HG03469 (cell line): ENCODE results near the gene CD82.
A peak's percentile ranks its signal among the peaks of the same experiment; 100 is the strongest.
"Not testable (repeated sequence)": the region's sequence is repeated elsewhere in the genome, so short reads cannot be mapped to it uniquely, and the experiment has no call there.

ENCODE experiments used
- ATAC-seq: cut with Tn5 transposase; IDR thresholded peaks from one replicate; pipeline ENCODE4 v1.9.1; 2021; ENCODE audit warnings: mild to moderate bottlenecking, moderate library complexity, moderate number of reproducible peaks; ENCODE audit not compliant: unreplicated experiment

The CD82 gene

GRCh38 chr11:44533921-44534711 lies 31.3 kb upstream of the CD82 start:
- ATAC-seq, result no peak

DNA sequence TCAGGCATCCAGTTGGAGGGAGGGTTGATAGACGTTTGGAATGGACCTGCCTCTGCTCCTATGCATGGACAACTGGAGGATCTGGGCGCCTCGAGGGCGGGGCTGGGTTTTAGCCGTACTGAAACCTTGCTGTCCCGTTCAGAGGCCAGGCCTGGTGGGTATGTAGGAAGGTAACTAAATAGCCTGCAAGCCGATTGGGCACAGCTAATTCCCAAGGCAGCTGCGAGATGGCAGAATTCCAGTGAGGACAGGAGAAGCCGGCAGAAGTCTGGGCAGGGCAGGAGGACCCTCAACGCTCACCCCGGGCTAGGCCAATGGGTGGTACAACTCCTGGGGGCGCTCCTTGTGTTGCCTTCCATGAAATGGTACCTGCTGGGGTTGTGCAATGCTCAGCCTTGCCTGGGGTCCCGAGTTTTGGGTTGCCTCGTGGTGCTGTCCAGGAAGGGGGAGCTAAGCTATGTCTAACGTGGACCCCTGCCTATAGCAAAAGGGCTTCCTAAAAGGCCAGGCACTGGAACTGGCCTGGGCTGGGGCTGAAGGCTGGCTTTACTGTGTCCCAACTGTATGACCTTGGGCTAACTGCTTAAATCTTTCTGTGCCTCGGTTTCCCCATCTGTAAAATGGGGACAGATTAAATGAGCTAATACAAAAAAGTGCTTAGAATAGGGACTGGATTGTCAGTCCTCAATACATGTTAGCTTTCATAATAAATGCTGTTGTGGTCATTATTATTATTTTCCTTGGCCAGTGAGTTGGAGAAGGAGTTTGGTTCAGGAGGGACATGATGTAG lies 30.1 kb upstream of the CD82 start:
- ATAC-seq, result no peak

DNA sequence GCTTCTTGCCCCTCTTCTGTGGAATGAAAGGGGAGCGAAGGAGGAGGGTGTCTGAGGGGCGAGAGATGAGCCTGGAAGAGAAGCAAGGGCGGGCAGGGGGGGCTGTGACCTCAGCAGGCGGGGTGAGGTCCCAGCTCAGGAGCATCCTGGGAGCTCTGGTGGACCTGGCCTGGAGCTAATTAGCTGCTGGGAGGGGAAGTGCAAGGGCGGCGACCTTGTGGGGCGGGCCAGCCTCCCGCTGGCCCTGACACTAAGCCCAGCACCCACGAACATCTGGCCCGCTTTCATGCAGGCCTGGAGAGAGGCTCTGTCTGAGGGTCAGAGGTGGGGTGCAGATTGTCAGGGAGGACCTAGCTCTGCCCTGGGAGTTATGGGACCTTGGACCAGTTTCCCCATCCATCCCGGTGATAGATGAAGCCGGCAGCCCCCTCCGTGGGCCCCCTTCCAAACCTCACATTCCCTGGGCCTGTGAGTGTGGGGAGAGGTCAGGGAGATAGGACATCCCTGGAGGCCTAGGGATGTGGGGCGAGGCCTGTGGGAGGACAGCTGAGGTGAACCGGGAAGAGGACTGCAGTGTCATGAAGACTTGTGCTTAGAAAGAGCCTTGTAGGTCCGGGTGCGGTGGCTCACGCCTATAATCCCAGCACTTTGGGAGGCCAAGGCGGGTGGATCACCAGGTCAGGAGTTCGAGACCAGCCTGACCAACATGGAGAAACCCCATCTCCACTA lies 28.5 kb upstream of the CD82 start:
- ATAC-seq, result no peak

- no peak for ATAC-seq
Observed at GRCh38 chr11:44537679-44538078, 27.8 kb upstream of the CD82 start.

DNA sequence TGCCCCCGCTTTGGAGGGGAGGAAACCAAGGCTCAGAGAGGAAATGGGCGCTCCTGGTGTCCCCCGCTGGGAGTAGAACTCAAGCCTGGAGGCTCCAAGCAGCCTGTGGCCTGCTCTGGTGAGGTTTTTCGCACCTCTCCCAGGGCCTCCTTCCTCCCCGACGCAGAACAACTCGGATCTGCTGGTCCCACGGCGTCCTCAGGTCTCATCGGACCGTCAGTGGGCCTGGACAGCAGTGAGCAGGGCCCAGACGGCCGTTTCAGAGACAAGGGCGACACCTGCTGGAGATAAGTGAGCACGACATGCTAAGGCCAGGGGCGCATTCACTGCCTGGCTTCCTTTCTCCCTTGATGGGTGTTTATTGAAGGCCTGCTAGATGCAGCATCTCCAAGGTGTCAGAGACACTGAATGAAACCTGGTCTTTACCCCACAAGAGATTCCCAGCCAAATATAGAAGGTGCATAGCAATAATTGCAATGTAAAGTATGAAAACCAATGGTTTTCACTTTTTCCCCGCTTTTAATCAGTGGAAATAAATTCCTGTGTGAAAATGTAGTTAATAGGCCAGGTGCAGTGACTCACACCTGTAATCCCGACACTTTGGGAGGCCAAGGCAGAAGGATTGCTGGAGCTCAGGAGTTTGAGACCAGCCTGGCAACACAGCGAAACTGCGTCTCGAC lies 26.9 kb upstream of the CD82 start:
- no peak for ATAC-seq

- ATAC-seq, result no peak
Observed at GRCh38 chr11:44539971-44540370, 25.5 kb upstream of the CD82 start.

DNA sequence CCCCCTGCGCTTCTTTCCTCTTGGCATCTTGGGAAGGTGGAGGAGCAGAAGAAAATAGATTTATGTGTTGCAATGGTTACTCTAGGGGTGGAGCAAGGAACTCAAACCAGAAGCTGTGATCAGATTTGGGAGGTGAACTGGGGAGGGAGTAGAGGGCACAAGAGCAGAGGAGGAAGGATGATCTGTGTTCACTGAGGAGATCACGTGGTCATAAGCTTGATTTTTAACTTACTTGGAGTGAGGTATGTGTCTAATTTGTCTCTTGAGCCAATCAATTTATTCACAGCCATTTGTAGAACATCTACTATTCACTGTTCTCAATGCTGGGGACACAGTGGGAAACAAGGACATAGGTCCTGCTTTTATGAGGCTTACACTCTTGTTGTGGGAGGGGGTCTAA lies 24.8 kb upstream of the CD82 start:
- ATAC-seq, result no peak

DNA sequence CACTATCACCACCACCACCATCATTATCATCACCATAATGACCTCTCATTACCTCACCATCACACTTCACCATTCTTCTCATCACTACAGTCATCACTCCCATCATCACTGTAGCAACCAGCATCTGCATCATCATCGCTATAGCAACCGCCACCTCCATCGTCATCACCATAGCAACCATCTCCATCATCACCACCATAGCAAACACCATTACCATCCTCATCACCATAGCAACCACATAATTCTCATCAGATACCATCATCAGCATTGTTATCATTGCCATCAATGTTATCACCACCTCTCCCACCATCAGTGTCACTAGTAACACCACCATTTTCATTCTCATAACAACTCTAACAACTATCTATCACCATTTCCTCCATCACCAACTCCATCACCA lies 23.1 kb upstream of the CD82 start:
- ATAC-seq, result no peak

DNA sequence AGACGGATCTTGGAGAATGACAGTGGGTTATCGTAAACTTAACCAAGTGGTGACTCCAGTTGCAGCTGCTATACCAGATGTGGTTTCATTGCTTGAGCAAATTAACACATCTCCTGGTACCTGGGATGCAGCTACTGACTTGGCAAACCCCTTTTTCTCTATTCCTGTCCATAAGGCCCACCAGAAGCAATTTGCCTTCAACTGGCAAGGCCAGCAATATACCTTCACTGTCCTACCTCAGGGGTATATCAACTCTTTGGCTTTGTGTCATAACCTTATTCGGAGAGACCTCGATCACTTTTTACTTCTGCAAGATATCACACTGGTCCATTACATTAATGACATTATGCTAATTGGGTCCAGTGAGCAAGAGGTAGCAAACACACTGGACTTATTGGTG lies 18.5 kb upstream of the CD82 start:
- not testable (repeated sequence) for ATAC-seq

- ATAC-seq, result not testable (repeated sequence)
Observed at GRCh38 chr11:44547534-44547933, 17.9 kb upstream of the CD82 start.

GRCh38 chr11:44548032-44548695 lies 17.3 kb upstream of the CD82 start:
- ATAC-seq, result no peak

GRCh38 chr11:44548961-44549749 lies 16.3 kb upstream of the CD82 start:
- ATAC-seq, result not testable (repeated sequence)

GRCh38 chr11:44550123-44550522 lies 15.3 kb upstream of the CD82 start:
- no peak for ATAC-seq

GRCh38 chr11:44551456-44552139 lies 13.9 kb upstream of the CD82 start:
- ATAC-seq, result no peak

DNA sequence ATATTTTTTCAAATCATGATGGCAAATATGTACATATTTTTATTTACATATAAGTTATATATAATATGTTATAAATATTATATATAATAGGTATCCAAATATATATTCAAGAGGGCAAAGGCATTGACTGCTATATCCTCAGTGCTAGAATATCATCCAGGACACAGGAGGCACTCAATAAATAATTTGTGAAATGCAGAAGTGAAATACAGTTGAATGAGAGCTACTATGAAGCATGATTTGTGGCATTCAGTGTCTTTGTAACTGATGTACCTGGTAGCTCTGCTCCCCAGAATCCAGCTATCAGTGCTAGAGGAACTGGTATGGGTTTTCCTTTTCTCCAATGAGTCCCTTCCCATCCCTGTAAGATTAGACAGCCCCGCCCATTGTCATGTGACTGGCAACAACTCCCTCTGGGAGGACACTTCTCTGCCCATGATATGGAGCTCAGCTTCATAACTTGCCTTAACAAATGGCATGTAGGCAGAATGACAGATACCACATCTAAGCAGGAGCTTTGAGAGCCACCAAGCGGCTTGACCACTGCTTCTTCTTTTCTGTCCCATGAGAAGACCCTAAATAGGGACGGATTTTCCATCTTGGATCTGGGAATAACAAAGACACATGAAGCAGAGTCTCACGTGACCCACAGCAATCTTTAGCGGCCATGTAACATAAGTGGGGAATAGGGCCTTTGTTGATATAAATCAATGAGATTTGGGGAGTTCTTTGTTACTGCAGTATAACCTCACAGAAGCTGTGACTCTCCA lies 10.2 kb upstream of the CD82 start:
- no peak for ATAC-seq

DNA sequence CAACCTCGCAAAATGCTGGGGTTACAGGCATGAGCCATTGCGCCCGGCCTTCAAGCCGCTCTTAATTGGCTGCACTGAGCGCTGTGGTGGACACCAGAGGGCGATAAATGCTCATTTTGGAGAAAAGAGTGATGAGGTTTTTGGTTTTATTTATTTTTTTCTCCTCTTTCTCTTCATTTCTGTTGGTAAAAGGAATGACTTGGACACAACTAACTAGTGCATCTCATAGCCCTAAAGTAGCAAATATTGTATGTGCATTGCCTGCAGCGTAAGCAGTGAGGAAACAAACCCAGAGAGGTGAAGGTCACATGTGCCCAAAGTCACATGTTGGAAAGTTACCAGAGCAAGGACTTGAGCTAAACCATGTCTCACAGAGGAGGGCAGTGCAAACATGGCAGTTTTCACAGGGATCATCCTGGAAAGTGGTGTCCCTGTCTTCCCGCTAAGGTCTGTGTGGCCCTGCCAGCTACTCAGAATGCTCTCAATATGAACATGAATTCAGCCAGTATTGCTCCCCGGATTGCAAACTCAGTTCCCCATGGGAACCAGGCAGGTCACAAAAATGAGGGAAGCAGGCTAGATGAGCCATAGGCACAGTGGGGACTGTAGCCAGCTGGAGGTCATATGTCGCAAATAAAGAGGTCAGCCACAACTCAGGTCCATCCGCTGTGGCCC lies 8.6 kb upstream of the CD82 start:
- ATAC-seq, result peak; percentile 27

DNA sequence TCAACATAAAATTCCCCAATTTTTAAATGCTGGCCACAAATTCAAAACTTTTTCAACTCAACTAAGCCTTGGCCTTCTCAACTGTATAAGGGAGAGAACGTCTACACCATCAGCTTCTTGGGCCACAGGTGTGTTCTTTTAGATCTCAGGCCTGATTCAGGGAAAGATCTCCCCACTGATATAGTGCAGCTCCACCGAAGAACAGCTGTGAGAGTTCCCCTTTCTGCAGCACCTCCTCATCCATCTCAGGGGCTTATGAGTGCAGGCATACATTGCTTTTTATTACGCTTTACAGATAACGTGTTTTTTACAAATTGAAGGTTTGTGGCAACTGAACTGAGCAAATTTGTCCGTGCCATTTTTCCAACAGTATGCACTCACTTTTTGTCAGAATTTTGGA lies 8.0 kb upstream of the CD82 start:
- ATAC-seq, result no peak
